ENCODE data around the gene CTNNA1. TPM values are rescaled to one million over a fixed set of nuclear protein-coding genes. Genes with fewer than 3 reads are reported as not detected.

CTNNA1 gene
- total and polyA plus RNA-seq, 2 of the 8 experiments (the other 6 are each of a cell fraction or from before 2014, with no cell fraction given), result 115 to 349 TPM

- no peak overlapping the region for H4K91ac ChIP-seq (replicated peaks; ENCODE audit: insufficient read length, low read length)
- CTCF ChIA-PET (ENCODE audit: partially characterized antibody), result interaction anchor here (0.8 to 1.9 kb wide), 5 partner anchors 10 to 108 kb away, joined by 3 to 6 read pairs (median 5); no protein-coding TSS in a partner anchor
Observed at GRCh38 chr5:138933522-138934290, 180.5 kb downstream of the CTNNA1 start.

More at GRCh38 chr5:138933522-138934290, 180.5 kb downstream of the CTNNA1 start:
- Histone ChIP-seq H2BK20ac (ENCODE audit: low read length) (no peak overlapping the region), H3K79me2 (ENCODE audit: control insufficient read depth in 1 of 2, insufficient read depth in 2 of 2, low read length in 2 of 2) (no peaks in the 10 kb centered on the region), H2BK120ac (replicated peaks; ENCODE audit: low read depth, low read length) (no peak overlapping the region), H3K14ac (ENCODE audit: insufficient read length) (no peak overlapping the region), H2AK5ac (ENCODE audit: low read depth, low read length) (no peak overlapping the region), H3K27me3 (replicated peaks in 1 of 4; ENCODE audit: control insufficient read depth in 3 of 4, extremely low read depth in 1 of 4, insufficient read depth in 3 of 4, low read length in 3 of 4) (no peaks in the 10 kb centered on the region), H3K18ac (ENCODE audit: extremely low read depth, low read length) (no peak overlapping the region), H3K23me2 (ENCODE audit: low read depth, low read length) (no peaks in the 10 kb centered on the region), H4K20me1 (replicated peaks in 1 of 2; ENCODE audit: control insufficient read depth in 1 of 2, insufficient read depth in 2 of 2, low read length in 2 of 2) (peaks cover 0 to 1% of the 10 kb centered on the region in 2 experiments), H2BK5ac (ENCODE audit: low read depth, low read length) (no peak overlapping the region), H2BK15ac (ENCODE audit: low read length) (no peak overlapping the region), H3K56ac (replicated peaks; ENCODE audit: insufficient read length, low read depth, low read length) (no peak overlapping the region), H4K8ac (ENCODE audit: extremely low read depth, insufficient read depth, low read length) (no peak overlapping the region), H3K4me2 (ENCODE audit: insufficient read depth in 1 of 2, low read depth in 2 of 2, low read length in 2 of 2) (no peak overlapping the region), H2AFZ (ENCODE audit: low read length) (no peak overlapping the region), H4K5ac (ENCODE audit: insufficient read length, low read depth, low read length) (no peak overlapping the region), H3K79me1 (ENCODE audit: low read depth, low read length) (peaks cover 3% of the 10 kb centered on the region; the same call in 1 of the 2 replicates), H3K36me3 (ENCODE audit: control insufficient read depth in 2 of 4, insufficient read depth in 4 of 4, low read length in 3 of 4) (peaks cover 29 to 62% (median 40%) of the 10 kb centered on the region in 4 experiments), H3K4me1 (replicated peaks in 1 of 4; ENCODE audit: control insufficient read depth in 3 of 4, insufficient read depth in 4 of 4, low read length in 3 of 4) (peaks cover 0 to 17% (median 10%) of the 10 kb centered on the region in 4 experiments; a peak in 5 of 7 replicates), H2BK12ac (ENCODE audit: low read depth, low read length) (no peak overlapping the region), H3K4me3 (ENCODE audit: extremely low read depth in 1 of 4, insufficient read depth in 2 of 4, low read depth in 3 of 4, low read length in 4 of 4) (no peak overlapping the region), H3K9me3 (ENCODE audit: insufficient read depth in 2 of 2, low read depth in 1 of 2, low read length in 1 of 2) (no peaks in the 10 kb centered on the region), H3K23ac (ENCODE audit: insufficient read length) (no peak overlapping the region), H3K27ac (ENCODE audit: low read depth, low read length) (no peak overlapping the region), H3K9ac (replicated peaks in 1 of 4; ENCODE audit: extremely low read depth in 1 of 4, low read depth in 3 of 4, low read length in 3 of 4) (no peak overlapping the region), H3K4ac (replicated peaks; ENCODE audit: insufficient read length, low read depth, low read length) (no peak overlapping the region)
- TF ChIP-seq POLR2AphosphoS5 (IDR thresholded peaks at IDR 0.05; ENCODE audit: low read depth, low read length) (peak; percentile 48; the same call in 1 of the 2 replicates), CEBPB (IDR thresholded peaks at IDR 0.05; ENCODE audit: low read depth, low read length) (no peak)
- POLR2A ChIA-PET (ENCODE audit: partially characterized antibody), result no interaction called here
- FAIRE-seq, result no peak
- DNase-seq (ENCODE audit: low read depth in 1 of 2, low spot score in 2 of 2), result no peak
- WGBS, 2 experiments (ENCODE audit: extremely low coverage in 1 of 2, insufficient coverage in 1 of 2, insufficient read length in 1 of 2, insufficient replicate concordance in 2 of 2, low coverage in 1 of 2, low lambda C conversion rate in 2 of 2, missing lambda C conversion rate in 1 of 2), result 96% methylated on average over 18 of the region's 18 CpGs; no CpG with 5 or more reads in 1 of the 2 experiments
